GM11168 (cell line): ENCODE results near the gene H2AZ1.
"Not testable (repeated sequence)": the region's sequence is repeated elsewhere in the genome, so short reads cannot be mapped to it uniquely, and the experiment has no call there.

ENCODE experiments used
- in situ Hi-C: fragments of 300-500 bp; cut with MboI; formaldehyde crosslinking; loops from one replicate; pipeline ENCODE4 v1.12.0; 2022; ENCODE audit warnings: low sequenced_read_pairs; ENCODE audit not compliant: unreplicated experiment

Gene H2AZ1

GRCh38 chr4:99949999-99950912, at the start of gene H2AZ1:
H2AZ1 (minus strand) TSS chr4:99950275; CDS start chr4:99950170, 105 bp downstream.
- in situ Hi-C loops: no loop called here

GRCh38 chr4:99998062-99998867, 48.2 kb upstream of the H2AZ1 start:
- in situ Hi-C loops: no loop called here

GRCh38 chr4:99991741-99992140, 41.7 kb upstream of the H2AZ1 start:
- in situ Hi-C loops: no loop called here

- in situ Hi-C loops: no loop called here
Measured at GRCh38 chr4:99987681-99988080, 37.6 kb upstream of the H2AZ1 start.

- in situ Hi-C loops: no loop called here
Measured at GRCh38 chr4:99986792-99987191, 36.7 kb upstream of the H2AZ1 start.

- in situ Hi-C loops: no loop called here
Measured at GRCh38 chr4:99983289-99983943, 33.3 kb upstream of the H2AZ1 start.

- in situ Hi-C loops: no loop called here
Measured at GRCh38 chr4:99979872-99980271, 29.8 kb upstream of the H2AZ1 start.

GRCh38 chr4:99971453-99972111, 21.5 kb upstream of the H2AZ1 start:
- in situ Hi-C loops: no loop called here

GRCh38 chr4:99968330-99968729, 18.3 kb upstream of the H2AZ1 start:
- in situ Hi-C loops: no loop called here

GRCh38 chr4:99966692-99967091, 16.6 kb upstream of the H2AZ1 start:
- in situ Hi-C loops: no loop called here

- in situ Hi-C loops: no loop called here
Measured at GRCh38 chr4:99965674-99966350, 15.7 kb upstream of the H2AZ1 start.

GRCh38 chr4:99965173-99965572, 15.1 kb upstream of the H2AZ1 start:
- in situ Hi-C loops: no loop called here

- in situ Hi-C loops: no loop called here
Measured at GRCh38 chr4:99961711-99962110, 11.6 kb upstream of the H2AZ1 start.

- in situ Hi-C loops: no loop called here
Measured at GRCh38 chr4:99960648-99961047, 10.6 kb upstream of the H2AZ1 start.

GRCh38 chr4:99958207-99958606, 8.1 kb upstream of the H2AZ1 start:
- in situ Hi-C loops: not testable (repeated sequence)

GRCh38 chr4:99950913-99951254, 809 bp upstream of the H2AZ1 start:
- in situ Hi-C loops: no loop called here

GRCh38 chr4:99949034-99949998, 759 bp downstream of the H2AZ1 start:
- in situ Hi-C loops: no loop called here

- in situ Hi-C loops: no loop called here
Measured at GRCh38 chr4:99947608-99948007, 2.5 kb downstream of the H2AZ1 start.

GRCh38 chr4:99947190-99947578, 2.9 kb downstream of the H2AZ1 start:
- in situ Hi-C loops: no loop called here
